ENCODE measurements around the gene WFIKKN1.

The WFIKKN1 gene

GRCh38 chr16:682493-683395, 52.0 kb downstream of the WFIKKN1 start:
- Histone ChIP-seq H3K36me3 (ENCODE audit: control insufficient read depth, low read depth, low read length) (peaks cover 15% of the 10 kb centered on the region), H3K4me3 (ENCODE audit: low read length) (peak overlapping the region; percentile 72), H3K27ac (ENCODE audit: low read length) (no peak overlapping the region), H3K9me3 (ENCODE audit: control insufficient read depth, low read depth, low read length) (no peaks in the 10 kb centered on the region), H3K27me3 (ENCODE audit: control insufficient read depth, insufficient read depth, low read length) (no peaks in the 10 kb centered on the region), H3K9ac (ENCODE audit: low read length) (peak overlapping the region; percentile 68), H3K4me1 (ENCODE audit: control insufficient read depth, low read depth, low read length) (peaks cover 6% of the 10 kb centered on the region)

GRCh38 chr16:683396-684070, 52.7 kb downstream of the WFIKKN1 start:
- H3K9ac ChIP-seq (ENCODE audit: low read length): peak overlapping the region; percentile 68
- H3K27me3 ChIP-seq (ENCODE audit: control insufficient read depth, insufficient read depth, low read length): no peaks in the 10 kb centered on the region
- H3K36me3 ChIP-seq (ENCODE audit: control insufficient read depth, low read depth, low read length): peaks cover 15% of the 10 kb centered on the region
- no peaks in the 10 kb centered on the region for H3K9me3 ChIP-seq (ENCODE audit: control insufficient read depth, low read depth, low read length)
- H3K27ac ChIP-seq (ENCODE audit: low read length): no peak overlapping the region
- peak overlapping the region; percentile 72 for H3K4me3 ChIP-seq (ENCODE audit: low read length)
- peaks cover 6% of the 10 kb centered on the region for H3K4me1 ChIP-seq (ENCODE audit: control insufficient read depth, low read depth, low read length)
